ENCODE results near the gene UQCC5.

- TF ChIP-seq, protein P1, sequence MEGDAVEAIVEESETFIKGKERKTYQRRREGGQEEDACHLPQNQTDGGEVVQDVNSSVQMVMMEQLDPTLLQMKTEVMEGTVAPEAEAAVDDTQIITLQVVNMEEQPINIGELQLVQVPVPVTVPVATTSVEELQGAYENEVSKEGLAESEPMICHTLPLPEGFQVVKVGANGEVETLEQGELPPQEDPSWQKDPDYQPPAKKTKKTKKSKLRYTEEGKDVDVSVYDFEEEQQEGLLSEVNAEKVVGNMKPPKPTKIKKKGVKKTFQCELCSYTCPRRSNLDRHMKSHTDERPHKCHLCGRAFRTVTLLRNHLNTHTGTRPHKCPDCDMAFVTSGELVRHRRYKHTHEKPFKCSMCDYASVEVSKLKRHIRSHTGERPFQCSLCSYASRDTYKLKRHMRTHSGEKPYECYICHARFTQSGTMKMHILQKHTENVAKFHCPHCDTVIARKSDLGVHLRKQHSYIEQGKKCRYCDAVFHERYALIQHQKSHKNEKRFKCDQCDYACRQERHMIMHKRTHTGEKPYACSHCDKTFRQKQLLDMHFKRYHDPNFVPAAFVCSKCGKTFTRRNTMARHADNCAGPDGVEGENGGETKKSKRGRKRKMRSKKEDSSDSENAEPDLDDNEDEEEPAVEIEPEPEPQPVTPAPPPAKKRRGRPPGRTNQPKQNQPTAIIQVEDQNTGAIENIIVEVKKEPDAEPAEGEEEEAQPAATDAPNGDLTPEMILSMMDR (optimal IDR thresholded peaks at IDR 0.05 in 1 of 3, IDR thresholded peaks at IDR 0.05 in 1 of 3, conservative IDR thresholded peaks at IDR 0.05 in 1 of 3; ENCODE audit: extremely low read depth in 1 of 3, insufficient read depth in 2 of 3, low read length in 3 of 3): no peak
- no peak for TF ChIP-seq EZH2 (IDR thresholded peaks at IDR 0.05; ENCODE audit: low read length)
Observed at GRCh38 chr3:52530918-52531826, 5.2 kb upstream of the UQCC5 start.
